ENCODE data around the gene CDCP2.

- TF ChIP-seq CTCF (conservative IDR thresholded peaks at IDR 0.05; ENCODE audit: low read depth, low read length) (no peak), EZH2phosphoT487 (IDR thresholded peaks at IDR 0.05; ENCODE audit: borderline replicate concordance, low read length) (no peak), EZH2 (IDR thresholded peaks at IDR 0.05; ENCODE audit: low read length, unreplicated experiment) (no peak)
Measured at GRCh38 chr1:54153535-54154439, 987 bp upstream of the CDCP2 start.

All from PC-3 (cell line).